NCI-H82 treated with DMSO at 0.1 percent for 48 hours (cell line): ENCODE results near the gene STXBP5.
A peak's percentile ranks its signal among the peaks of the same experiment; 100 is the strongest.

ENCODE experiments used
- DNase-seq: peaks from one replicate; lab custom pipeline; 2025; ENCODE audit not compliant: unreplicated experiment; lab: John Stamatoyannopoulos, UW

The STXBP5 gene

DNA sequence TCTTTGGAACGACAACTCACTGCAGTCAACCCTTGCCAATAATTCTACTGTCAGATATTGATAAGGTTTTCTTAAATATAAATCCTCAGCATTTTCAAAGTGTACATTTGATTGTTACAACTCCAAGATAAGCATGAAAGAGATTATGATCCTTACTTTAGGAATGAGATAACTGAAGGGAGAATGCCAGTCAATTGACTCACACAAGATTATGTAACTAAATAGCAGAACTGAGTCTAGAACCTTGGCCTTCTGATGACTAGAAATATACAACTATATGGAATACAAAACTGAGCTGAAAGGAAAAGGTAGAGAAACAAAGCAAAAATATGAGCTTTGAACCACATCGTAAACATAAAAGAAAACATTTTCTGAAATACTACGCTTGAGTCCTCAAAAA, 26.9 kb upstream of the STXBP5 start:
- DNase-seq, result no peak

DNA sequence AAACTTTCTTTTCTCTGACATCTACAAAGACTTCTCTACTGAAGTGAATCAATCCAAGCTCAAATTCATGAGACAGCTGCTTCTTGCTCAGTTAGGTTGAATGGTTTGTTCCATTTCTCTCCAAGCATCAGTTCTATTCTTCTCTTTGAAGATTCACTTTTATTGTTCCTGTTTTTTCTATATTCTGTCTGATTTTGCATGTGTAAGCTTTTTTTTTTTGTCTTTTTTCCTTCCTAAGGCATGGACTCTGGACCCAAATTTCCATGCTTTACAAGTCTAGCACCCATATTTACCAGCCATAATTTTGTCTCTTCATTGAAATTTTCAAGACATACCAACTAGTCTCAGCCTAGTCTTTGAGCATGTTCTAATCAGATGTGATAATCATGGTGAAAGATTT, 25.9 kb upstream of the STXBP5 start:
- no peak for DNase-seq

DNA sequence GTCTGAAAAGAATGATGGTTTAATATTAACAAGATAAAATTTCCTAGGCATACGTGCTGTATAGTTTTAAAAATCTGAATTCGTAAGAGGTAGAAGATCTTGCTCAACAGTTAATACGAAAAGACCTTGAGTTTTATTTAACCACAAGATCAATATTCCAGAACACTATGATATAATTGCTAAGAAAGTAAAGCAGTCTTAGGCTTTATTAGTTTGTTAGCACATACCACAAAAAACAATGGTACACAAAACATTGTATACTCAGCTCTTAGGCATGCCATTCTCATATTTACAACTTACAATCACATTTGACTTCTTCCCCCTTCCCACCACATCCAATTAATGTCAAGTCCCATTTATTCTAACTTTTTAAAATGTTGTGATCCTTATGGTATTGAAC, 24.4 kb upstream of the STXBP5 start:
- DNase-seq, result no peak

DNA sequence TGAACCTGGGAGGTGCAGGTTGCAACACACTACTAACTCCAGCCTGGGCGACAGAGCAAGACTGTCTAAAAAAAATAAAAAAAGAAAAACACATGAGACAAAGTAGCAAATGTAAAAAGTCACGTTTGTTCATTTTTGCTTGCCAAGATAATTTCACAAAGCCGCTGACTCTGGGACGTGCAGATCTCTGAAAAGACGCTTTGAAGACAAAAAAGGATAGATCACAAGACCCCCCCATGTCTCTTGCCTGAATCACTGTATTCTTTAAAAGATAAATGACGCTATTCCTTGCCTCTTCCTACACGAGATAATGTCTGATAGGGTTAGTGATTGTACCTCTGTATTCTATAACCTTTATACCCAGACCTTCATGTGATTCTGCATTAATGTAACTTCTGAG, 23.3 kb upstream of the STXBP5 start:
- no peak for DNase-seq

DNA sequence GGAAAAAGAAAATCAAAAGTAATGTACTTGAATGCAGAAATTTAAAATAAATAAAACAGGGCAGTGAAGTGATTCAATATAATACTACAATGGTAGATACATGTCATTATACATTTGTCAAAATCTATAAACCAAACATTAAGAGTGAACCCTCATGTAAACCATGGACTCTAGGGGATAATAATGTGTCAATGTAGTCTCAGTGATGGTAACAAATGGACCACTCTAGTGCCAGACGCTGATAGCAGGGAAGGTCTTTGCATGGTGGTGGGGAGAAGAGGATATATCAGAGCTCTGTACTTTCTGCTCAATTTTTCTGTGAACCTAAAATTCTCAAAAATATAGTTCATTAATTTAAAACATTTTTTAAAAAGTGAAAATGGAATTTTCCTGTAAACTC, 19.8 kb upstream of the STXBP5 start:
- no peak for DNase-seq

DNA sequence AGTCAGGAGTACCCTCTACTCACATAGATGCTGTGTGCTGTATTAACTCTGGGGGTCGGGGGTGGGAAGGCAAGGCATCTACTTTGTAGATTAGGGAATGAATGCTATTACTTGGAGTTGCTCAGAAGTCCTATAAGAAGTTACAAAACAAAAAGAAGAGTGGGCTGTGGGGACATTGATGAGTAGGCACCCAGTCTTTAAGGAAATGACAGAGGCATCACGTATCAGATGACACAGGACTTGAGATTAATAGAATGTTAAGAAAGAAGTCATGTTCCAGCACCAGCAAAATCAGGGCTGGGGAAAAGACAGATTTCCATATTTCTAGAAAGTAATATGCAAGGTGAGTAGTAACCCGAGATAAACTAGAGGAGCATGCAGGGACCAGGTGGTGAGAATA, 19.0 kb upstream of the STXBP5 start:
- no peak for DNase-seq

DNA sequence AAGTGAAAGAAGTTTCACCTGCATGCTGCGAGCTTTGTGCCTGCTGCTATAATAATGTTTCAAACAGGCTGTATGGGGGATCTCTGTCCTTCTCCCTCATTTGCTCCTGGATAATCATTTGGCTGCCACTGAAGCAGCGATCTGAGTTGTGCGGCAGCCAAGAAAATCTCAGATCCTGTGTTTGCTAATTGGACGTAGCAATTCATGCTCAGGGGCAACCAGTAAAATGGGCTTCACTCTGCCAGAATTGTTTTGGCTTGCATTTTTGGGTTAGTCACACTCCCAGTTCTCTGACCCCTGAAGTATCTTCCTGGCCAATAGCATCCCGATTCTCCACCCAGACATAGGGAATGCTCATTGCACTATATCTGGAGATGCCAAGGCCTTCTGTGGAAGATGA, 13.7 kb upstream of the STXBP5 start:
- DNase-seq, result no peak

DNA sequence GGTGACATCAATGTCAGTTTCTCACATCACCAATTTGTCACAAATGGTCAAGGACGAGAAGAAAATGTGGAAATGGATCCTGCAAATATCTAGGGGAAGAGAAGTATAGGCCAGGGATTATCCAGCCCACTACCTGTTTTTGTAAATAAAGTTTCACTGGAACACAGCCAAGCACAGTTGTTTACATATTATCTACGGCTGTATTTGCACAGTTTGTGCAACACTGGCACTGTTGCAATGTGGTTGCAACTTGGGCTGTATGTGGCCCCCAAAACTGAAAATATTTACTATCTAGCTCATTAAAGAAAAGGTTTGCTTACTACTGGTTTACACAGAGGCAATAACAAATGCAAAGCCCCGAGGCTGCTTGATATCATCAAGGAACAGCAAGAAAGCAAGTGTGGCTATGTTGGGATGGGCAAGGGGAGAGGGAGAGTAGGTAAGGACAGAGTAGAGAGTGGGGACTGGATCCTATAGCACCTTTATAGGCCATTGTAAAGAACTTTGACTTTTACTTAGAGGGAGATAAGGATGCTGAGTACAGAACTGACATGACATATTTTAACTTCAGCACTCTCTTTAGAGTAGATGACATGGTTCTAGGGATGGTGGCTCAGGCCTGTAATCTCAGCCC, 11.8 kb upstream of the STXBP5 start:
- DNase-seq, result no peak

DNA sequence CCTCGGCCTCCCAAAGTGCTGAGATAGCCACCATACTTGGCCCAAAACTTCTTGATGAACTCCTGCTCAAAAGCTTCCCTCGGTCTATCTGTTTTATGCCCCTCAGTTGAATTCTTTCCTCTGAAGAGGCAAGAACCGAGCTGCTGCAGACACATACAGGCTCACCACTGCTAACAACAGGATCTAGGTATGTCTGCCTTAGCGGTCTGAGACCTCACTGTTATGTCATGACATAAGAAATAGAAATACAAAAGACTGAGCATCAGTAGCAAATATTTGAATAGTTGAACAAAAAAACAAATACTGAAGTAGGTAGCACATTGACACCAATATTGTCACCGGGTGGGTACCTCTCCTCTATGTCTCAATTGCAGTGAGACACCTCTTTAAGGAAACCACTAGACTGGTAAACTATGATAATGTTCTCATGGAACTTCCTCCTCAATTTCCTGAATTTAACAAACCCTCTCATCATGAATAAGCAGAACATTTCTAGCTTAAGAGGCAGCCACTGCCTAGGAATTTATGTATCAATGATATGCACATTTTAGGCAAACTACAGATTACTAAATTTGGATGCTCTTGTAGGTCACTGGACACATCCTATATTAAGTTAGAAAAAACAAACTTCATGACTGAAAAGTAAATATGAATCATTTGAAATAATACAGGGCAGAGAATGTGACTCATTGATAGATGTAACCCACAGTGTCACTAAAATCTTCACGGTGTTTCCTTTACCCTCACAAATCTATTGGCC, 9.4 kb upstream of the STXBP5 start:
- no peak for DNase-seq

DNA sequence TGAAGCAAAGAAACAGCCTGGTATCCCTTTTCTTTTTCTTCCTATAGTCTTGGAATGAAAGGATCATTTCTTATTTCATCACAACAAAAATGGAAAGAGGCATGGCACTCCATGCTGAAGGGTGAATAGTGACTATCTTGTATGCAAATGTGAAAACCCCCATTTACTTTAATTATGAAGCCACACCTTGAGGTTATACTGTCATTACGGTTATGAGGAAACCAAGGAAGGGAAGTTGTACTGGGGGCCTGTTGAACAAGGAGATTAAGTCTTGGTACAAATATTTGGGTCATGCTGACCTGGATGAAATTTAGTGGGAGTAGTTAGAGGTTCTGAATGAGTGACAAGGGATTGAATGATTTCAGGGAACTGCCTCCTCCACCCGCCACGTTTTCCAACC, 8.7 kb upstream of the STXBP5 start:
- DNase-seq, result no peak

DNA sequence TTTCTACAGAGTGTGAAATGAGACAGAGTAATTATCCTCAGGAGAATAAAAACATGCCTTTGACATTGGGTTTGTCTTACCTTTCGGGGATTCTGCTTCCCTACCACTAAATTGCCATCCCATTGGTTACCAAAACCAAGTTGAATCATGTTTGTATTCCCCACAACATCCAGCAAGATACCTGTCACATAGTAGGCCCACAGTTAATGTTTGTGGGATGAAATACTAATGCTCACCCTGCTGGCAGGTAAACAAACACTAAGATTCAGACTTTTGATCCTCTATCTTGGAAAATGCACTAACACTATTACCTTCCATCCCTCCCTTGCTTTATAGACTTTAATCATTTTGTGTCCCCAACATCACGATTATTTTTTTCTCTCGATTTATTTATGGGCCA, 8.2 kb upstream of the STXBP5 start:
- no peak for DNase-seq

DNA sequence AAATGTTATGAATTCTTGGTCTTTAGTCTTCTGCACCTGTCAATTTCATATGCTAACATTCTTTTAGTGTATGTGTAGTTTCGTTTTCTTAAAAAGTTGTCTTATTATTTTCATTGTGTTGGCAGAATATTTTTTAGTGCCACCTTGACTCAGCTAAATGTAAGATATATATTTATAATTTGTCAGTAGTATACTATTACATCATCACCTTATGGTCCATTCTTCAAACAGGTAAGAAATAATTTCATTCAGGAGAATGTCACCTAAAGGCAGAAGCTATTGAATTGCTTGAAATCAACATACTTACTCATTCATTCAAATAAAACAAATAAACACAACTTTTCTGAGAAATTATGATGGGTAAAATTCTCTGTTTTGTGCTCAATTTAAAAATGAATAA, 3.5 kb upstream of the STXBP5 start:
- DNase-seq, result no peak

DNA sequence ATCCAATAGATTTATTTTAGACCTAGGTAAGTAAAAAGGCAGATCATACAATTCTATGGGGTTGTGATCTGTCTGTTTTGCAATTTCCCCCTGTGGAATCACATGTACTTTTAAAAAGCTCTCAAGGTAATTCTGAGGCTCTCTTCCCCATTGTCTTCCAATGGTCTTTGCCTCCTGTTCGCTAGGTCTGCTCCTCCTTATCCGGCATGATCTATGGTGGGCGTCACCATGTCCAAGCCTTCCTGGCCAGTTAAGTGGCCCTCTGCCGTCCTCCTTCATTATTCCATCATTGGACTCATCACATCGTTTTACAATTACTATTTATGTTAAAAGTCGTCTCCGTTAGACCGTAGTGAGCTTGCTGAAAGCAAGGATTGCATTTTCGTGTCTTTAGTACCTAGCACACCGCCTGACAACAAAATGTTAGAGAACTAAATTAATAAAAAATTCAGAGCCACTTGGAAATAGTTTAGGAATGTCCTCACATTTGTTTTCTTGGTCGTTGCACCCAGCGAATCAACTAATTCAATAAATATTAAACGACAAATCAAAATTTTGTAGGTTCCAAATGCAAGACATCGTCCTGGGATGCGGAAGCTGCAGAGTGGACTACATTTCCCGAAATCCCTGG, 2.2 kb upstream of the STXBP5 start:
- DNase-seq, result peak; percentile 56

DNA sequence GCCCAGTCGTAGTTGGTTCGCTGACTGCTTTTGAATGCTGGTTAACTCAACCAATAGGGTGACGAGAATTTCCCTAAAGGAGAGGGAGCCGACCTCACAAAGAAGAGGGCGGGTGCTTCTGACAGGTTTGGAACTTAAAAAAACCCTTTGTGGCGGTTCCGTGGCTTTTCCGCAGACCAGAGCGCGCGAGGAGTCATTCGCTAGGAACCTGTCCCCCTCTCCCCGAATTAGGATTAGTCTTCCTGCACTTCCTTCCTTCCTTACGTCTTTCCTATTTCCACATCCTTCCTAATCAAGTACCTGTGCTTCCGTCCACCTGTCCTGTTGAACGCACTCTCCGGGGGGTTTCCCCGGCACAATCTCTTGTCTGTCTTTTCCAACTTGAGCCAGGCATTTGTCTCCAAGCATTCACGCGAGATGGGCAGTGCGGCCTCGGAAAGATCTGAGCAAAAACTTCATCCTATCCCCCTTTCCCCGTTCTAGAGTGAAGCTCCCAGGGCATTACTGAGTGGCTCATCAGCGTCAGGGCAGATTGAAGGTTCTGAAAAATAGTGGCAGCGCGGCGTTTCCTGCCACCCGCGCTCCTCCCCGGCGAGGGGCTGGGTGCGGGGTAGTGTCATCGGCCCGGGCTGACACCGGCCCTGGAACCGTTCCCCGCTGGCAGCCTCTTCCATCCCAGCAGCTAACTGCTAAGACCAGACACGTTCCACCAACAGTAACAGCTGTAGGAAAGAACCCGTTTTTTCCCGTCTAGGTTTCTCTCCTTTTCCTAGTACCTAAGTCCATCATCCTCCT, 1.5 kb upstream of the STXBP5 start:
- peak; percentile 88 for DNase-seq

DNA sequence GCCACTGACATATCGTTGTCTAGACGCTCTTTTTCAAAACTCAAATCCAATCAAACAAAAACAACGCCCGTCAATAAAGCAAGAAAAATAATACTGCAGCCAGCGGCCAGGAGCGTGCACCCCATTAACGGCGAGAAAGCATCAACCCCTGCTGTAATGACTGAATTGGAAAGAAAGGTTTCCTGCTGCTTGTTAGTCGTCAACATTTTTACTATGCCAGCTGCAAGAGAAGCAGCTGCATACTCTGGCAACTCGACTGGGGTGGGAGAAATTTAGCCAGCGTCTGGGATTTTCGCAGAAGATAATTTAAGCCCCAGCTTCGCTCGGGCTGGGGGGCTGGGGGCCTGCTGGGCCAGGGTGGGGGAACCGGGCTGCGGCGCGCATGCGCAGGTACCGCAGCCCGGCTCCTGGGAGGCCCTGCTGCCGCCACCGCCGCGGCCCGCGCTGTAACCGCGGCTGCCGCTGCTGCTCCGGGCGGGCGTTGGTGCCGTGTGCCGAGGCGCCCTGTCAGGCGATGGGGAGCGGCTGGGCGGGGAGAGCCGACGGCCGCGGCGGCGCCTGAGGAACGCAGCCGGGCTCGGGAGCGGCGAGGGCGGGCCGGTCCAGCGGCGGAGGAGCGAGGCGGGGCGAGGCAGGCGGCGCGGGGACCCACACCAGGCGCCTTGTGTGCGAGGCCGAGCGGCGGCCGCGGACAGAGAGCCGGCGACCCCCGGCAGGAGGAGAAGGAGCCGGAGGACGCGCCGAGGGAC, 732 bp upstream of the STXBP5 start:
- DNase-seq, result peak; percentile 40

DNA sequence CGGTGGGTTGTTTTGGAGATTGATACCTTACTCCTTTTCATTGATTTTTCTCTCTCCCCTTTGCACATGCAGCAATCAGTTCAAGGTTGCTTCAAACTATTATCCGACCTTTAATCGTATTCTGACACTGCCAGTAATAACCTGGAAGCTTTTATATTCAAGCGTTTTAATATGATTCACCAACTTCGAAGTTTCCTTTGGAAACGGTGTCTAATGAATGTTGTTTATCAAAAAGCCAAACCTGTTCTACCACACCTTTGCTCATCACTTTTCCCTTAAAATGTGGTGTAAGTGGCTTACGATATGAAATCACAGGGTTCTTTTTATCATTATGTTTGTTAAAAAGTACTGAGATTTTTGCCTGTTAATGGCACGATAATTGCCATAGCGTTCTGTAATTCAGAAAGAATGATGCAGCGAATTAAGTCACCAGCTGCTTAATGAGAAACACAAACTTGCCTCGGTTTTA, 660 bp downstream of the STXBP5 start:
- DNase-seq, result no peak

DNA sequence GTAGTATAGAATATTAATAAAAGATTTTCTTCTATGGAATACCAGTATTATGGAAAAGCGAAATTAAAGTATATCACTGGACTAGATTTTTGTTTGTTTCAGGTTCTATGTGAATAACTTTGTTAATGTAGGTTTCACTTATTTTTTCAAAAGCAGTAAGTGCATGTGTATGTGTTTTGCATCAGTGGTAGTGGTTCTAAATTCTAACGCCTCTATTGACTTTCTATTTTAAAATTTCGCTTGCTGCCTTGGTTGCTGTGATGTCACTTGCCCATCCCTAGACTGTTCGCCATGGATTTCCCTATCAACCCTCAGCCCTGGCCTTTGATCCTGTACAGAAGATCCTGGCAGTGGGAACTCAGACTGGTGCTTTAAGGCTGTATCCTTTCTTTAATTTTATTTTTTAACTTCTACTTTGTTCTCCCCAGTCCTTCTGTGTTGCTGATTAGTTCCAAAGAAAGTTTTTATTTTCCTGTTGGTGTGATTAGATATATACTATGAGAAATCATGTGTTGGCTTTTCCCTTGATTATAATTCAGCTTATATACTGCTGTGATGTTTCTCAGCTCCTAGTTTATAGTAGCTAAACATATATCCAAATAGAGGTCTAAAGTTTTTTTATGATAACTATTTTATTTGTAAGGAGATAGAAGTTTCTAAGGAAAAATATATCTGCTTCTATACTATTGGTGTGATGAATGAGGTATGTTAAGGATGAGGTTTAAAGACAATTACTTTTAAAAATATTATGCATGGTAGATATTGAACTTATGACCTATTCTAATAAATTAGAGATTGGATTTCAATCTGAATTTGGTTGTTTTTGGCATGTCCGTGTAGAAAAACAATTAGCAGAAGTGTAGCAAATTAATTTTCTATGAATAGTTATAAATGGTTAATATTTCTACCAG, 1.7 kb downstream of the STXBP5 start:
- no peak for DNase-seq

DNA sequence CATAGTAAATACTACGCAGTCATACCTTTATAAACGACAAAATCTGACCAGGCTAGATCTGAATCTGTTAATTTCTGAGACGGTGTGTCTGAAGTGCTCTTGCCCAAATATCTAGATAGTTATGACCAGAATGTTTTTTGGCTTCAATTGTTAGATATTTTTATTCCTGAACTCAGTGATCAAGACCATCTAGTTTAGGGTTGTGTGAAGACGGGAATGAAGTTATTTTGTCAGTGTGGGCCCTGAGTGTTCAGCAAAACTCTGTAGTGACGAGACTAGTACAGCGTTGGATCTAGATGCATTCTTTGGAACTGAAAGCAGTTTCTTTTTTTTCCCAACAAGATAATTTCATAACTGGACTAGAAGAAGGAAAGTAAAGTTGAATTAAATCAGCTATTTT, 3.1 kb downstream of the STXBP5 start:
- DNase-seq, result no peak

DNA sequence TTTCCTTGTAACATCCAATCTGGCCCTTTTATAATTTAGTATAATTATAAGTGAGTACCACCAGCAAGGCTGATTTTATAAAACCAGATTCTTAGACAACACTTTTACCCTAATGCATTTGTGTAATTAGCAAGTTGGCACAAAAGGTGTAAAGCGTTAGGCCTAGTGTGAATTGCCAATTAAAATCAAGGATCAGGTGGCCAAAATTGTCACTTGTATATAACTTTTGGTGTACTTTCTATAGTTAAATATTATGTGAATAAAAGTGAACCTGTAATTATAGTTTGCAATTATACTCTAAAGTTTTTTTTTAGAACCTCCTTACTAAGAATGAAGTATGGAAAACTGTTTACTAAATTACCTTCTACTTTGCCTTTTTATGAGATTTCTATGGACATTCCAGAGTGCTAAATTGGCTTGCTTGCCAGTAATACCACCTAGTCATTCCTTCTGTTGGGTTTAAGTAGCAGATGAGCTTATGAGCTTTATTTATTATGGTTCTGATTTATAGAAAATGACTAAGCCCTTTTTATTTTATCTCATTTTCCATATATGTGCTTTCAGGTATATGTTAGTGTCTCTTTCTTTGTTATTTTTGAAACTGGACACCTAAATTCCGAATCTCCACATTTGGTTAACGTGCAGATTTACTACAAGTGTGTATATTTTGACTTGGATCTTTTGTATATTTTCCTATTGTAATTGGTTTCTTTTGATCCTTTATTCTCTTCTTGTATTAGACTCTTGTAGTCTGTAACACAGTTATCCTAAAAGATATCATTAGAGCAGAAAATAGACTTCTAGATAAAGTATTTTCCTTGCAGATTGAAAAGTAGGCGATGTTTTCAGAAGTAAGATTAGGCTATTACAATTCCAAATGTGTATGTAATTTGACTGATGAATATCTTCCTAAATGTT, 3.9 kb downstream of the STXBP5 start:
- no peak for DNase-seq
